ENCODE measurements around the gene RRBP1.

Gene RRBP1

GRCh38 chr20:17613328-17614175, 68.5 kb downstream of the RRBP1 start:
- no peak overlapping the region for H3K27ac ChIP-seq (replicated peaks)
- no peak for TF ChIP-seq SPI1 (IDR thresholded peaks at IDR 0.05; ENCODE audit: borderline replicate concordance, low read depth)
- TF ChIP-seq POLR2AphosphoS5 (IDR thresholded peaks at IDR 0.05; ENCODE audit: low read depth): peak; percentile 19; the same call in 1 of the 2 replicates
- TF ChIP-seq REST (IDR thresholded peaks at IDR 0.05; ENCODE audit: insufficient replicate concordance, low read depth): no peak
- TF ChIP-seq CTCF (IDR thresholded peaks at IDR 0.05; ENCODE audit: insufficient read depth, low read length): no peak
- no peak for TF ChIP-seq GABPA (IDR thresholded peaks at IDR 0.05; ENCODE audit: low read depth)
- DNase-seq (ENCODE audit: low read depth in 1 of 2, low spot score in 1 of 2): no peak

GRCh38 chr20:17612992-17613327, 69.1 kb downstream of the RRBP1 start:
- no peak overlapping the region for H3K4me3 ChIP-seq (replicated peaks; ENCODE audit: insufficient read depth, low read length)
- no peak for TF ChIP-seq SPI1 (IDR thresholded peaks at IDR 0.05; ENCODE audit: borderline replicate concordance, low read depth)
- no peak for TF ChIP-seq REST (IDR thresholded peaks at IDR 0.05; ENCODE audit: insufficient replicate concordance, low read depth)
- TF ChIP-seq POLR2AphosphoS5 (IDR thresholded peaks at IDR 0.05; ENCODE audit: low read depth): no peak
- no peak for TF ChIP-seq CTCF (IDR thresholded peaks at IDR 0.05; ENCODE audit: insufficient read depth, low read length)
- no peak for TF ChIP-seq GABPA (IDR thresholded peaks at IDR 0.05; ENCODE audit: low read depth)
- DNase-seq (ENCODE audit: low read depth in 1 of 2, low spot score in 1 of 2): no peak
- H3K27me3 ChIP-seq (ENCODE audit: insufficient read depth, poor library complexity, severe bottlenecking): no peaks in the 10 kb centered on the region
- peak overlapping the region; percentile 44 for H3K27ac ChIP-seq (replicated peaks)

More at GRCh38 chr20:17613328-17614175, 68.5 kb downstream of the RRBP1 start:
- Histone ChIP-seq H3K27me3 (ENCODE audit: insufficient read depth, poor library complexity, severe bottlenecking) (no peaks in the 10 kb centered on the region), H3K4me3 (replicated peaks; ENCODE audit: insufficient read depth, low read length) (no peak overlapping the region)

- TF ChIP-seq SPI1 (IDR thresholded peaks at IDR 0.05; ENCODE audit: borderline replicate concordance, low read depth) (no peak), POLR2AphosphoS5 (IDR thresholded peaks at IDR 0.05; ENCODE audit: low read depth) (peak; percentile 28)
- Histone ChIP-seq H3K27me3 (ENCODE audit: insufficient read depth, poor library complexity, severe bottlenecking) (no peaks in the 10 kb centered on the region), H3K4me3 (replicated peaks; ENCODE audit: insufficient read depth, low read length) (no peak overlapping the region), H3K27ac (replicated peaks) (peak overlapping the region; percentile 44)
- DNase-seq (ENCODE audit: low read depth in 1 of 2, low spot score in 1 of 2): no peak
Observed at GRCh38 chr20:17612287-17612991, 69.6 kb downstream of the RRBP1 start.

GRCh38 chr20:17611540-17612286, 70.3 kb downstream of the RRBP1 start:
- no peak for TF ChIP-seq POLR2AphosphoS5 (IDR thresholded peaks at IDR 0.05; ENCODE audit: low read depth)
- no peak for TF ChIP-seq CTCF (IDR thresholded peaks at IDR 0.05; ENCODE audit: insufficient read depth, low read length)
- no peak for TF ChIP-seq SPI1 (IDR thresholded peaks at IDR 0.05; ENCODE audit: borderline replicate concordance, low read depth)
- no peak for TF ChIP-seq REST (IDR thresholded peaks at IDR 0.05; ENCODE audit: insufficient replicate concordance, low read depth)
- no peak for TF ChIP-seq GABPA (IDR thresholded peaks at IDR 0.05; ENCODE audit: low read depth)
- peak overlapping the region; percentile 44 for H3K27ac ChIP-seq (replicated peaks)
- H3K27me3 ChIP-seq (ENCODE audit: insufficient read depth, poor library complexity, severe bottlenecking): no peaks in the 10 kb centered on the region
- no peak overlapping the region for H3K4me3 ChIP-seq (replicated peaks; ENCODE audit: insufficient read depth, low read length)
- DNase-seq (ENCODE audit: low read depth in 1 of 2, low spot score in 1 of 2): no peak

Measured in HL-60 (cell line).